Activated CD8-positive, alpha-beta memory T cell treated with anti-CD3 and anti-CD28 coated beads for 24 hours (primary cell): ENCODE data around the gene VPS13D.

Experiments used
- DNase-seq: peaks from one replicate; pipeline ENCODE4 v3.0.0-alpha.2; 2020

The VPS13D gene

GRCh38 chr1:12542616-12543592 lies 313.1 kb downstream of the VPS13D start:
- no peak for DNase-seq

- no peak for DNase-seq
Measured at GRCh38 chr1:12543740-12544154, 313.9 kb downstream of the VPS13D start.

GRCh38 chr1:12544357-12544756 lies 314.5 kb downstream of the VPS13D start:
- no peak for DNase-seq

GRCh38 chr1:12544992-12545391 lies 315.2 kb downstream of the VPS13D start:
- no peak for DNase-seq

- DNase-seq, result no peak
Measured at GRCh38 chr1:12546771-12547585, 317.1 kb downstream of the VPS13D start.

- DNase-seq, result no peak
Measured at GRCh38 chr1:12547586-12548225, 317.9 kb downstream of the VPS13D start.

- no peak for DNase-seq
Measured at GRCh38 chr1:12548279-12548972, 318.6 kb downstream of the VPS13D start.

GRCh38 chr1:12548973-12549459 lies 319.2 kb downstream of the VPS13D start:
- DNase-seq, result no peak

- DNase-seq, result no peak
Measured at GRCh38 chr1:12549460-12550349, 319.9 kb downstream of the VPS13D start.

GRCh38 chr1:12551584-12551983 lies 321.8 kb downstream of the VPS13D start:
- DNase-seq, result no peak

- DNase-seq, result no peak
Measured at GRCh38 chr1:12552111-12552888, 322.5 kb downstream of the VPS13D start.

GRCh38 chr1:12552951-12553921 lies 323.4 kb downstream of the VPS13D start:
- DNase-seq, result no peak

GRCh38 chr1:12553963-12554362 lies 324.1 kb downstream of the VPS13D start:
- no peak for DNase-seq

- no peak for DNase-seq
Measured at GRCh38 chr1:12554521-12555305, 324.9 kb downstream of the VPS13D start.

- DNase-seq, result no peak
Measured at GRCh38 chr1:12555411-12556367, 325.9 kb downstream of the VPS13D start.

- DNase-seq, result no peak
Measured at GRCh38 chr1:12556368-12556930, 326.6 kb downstream of the VPS13D start.
